Progenitor cell of endocrine pancreas (in vitro differentiated cells): ENCODE data around the gene SLC38A1. TPM values are rescaled to one million over a fixed set of nuclear protein-coding genes. Genes with fewer than 3 reads are reported as not detected.

Experiments
- DNase-seq: peaks from one replicate; pipeline ENCODE4 v3.0.0; 2021; ENCODE audit warnings: low spot score; ENCODE audit not compliant: unreplicated experiment
- H3K27ac Mint-ChIP-seq: 2 replicates; pipeline ENCODE4 v1.8.0; 2021; ENCODE audit warnings: mild to moderate bottlenecking, moderate library complexity, mixed read lengths
- H3K27me3 Mint-ChIP-seq: 2 replicates; pipeline ENCODE4 v1.8.0; 2021; ENCODE audit warnings: mixed read lengths
- H3K36me3 Mint-ChIP-seq: 2 replicates; pipeline ENCODE4 v1.8.0; 2022; ENCODE audit warnings: mixed read lengths; ENCODE audit not compliant: insufficient read depth
- H3K4me1 Mint-ChIP-seq: 2 replicates; pipeline ENCODE4 v1.8.0; 2021; ENCODE audit warnings: low read depth, mixed read lengths
- H3K4me3 Mint-ChIP-seq: 2 replicates; pipeline ENCODE4 v1.8.0; 2021; ENCODE audit warnings: low read depth, mild to moderate bottlenecking, moderate library complexity, mixed read lengths
- H3K9me3 Mint-ChIP-seq: 2 replicates; pipeline ENCODE4 v1.8.0; 2021; ENCODE audit warnings: low read depth, mixed read lengths
- CTCF ChIP-seq: fragments of 200-600 bp; sonication (generic); IDR thresholded peaks from one replicate; pipeline ENCODE4 v1.5.0; 2021; ENCODE audit warnings: antibody characterized with exemption, mild to moderate bottlenecking; ENCODE audit not compliant: unreplicated experiment
- total RNA-seq: library from RNA; stranded (reverse); gene quantifications from 2 replicates; pipeline ENCODE4 v1.2.1, GENCODE V29; 2021

The SLC38A1 gene
- total RNA-seq, 1 donor from 2014 or later: 144 TPM

GRCh38 chr12:46233423-46233822 is 35.4 kb downstream of the SLC38A1 start:
- Mint-ChIP-seq H3K4me3 (no peak overlapping the region), H3K27me3 (no peaks in the 10 kb centered on the region), H3K4me1 (no peaks in the 10 kb centered on the region), H3K9me3 (no peaks in the 10 kb centered on the region), H3K36me3 (peaks cover 20% of the 10 kb centered on the region), H3K27ac (peak overlapping the region; percentile 14)
- no peak for TF ChIP-seq CTCF
- no peak for DNase-seq

GRCh38 chr12:46230983-46231382 is 37.9 kb downstream of the SLC38A1 start:
- H3K36me3 Mint-ChIP-seq: peaks cover 19% of the 10 kb centered on the region
- H3K4me3 Mint-ChIP-seq: no peak overlapping the region
- DNase-seq: no peak
- TF ChIP-seq CTCF: no peak
- H3K27ac Mint-ChIP-seq: no peak overlapping the region
- H3K4me1 Mint-ChIP-seq: no peaks in the 10 kb centered on the region
- no peaks in the 10 kb centered on the region for H3K27me3 Mint-ChIP-seq
- no peaks in the 10 kb centered on the region for H3K9me3 Mint-ChIP-seq

GRCh38 chr12:46230306-46230705 is 38.5 kb downstream of the SLC38A1 start:
- Mint-ChIP-seq H3K27ac (no peak overlapping the region), H3K4me1 (no peaks in the 10 kb centered on the region), H3K4me3 (no peak overlapping the region), H3K27me3 (no peaks in the 10 kb centered on the region), H3K9me3 (no peaks in the 10 kb centered on the region), H3K36me3 (peaks cover 20% of the 10 kb centered on the region)
- TF ChIP-seq CTCF: no peak
- no peak for DNase-seq

GRCh38 chr12:46227616-46228015 is 41.2 kb downstream of the SLC38A1 start:
- Mint-ChIP-seq H3K4me1 (no peaks in the 10 kb centered on the region), H3K36me3 (peaks cover 18% of the 10 kb centered on the region), H3K9me3 (no peaks in the 10 kb centered on the region), H3K27me3 (no peaks in the 10 kb centered on the region), H3K27ac (no peak overlapping the region), H3K4me3 (no peak overlapping the region)
- TF ChIP-seq CTCF: no peak
- no peak for DNase-seq

- no peak for TF ChIP-seq CTCF
- DNase-seq: no peak
- H3K4me3 Mint-ChIP-seq: no peak overlapping the region
- no peaks in the 10 kb centered on the region for H3K27me3 Mint-ChIP-seq
- peaks cover 4% of the 10 kb centered on the region for H3K4me1 Mint-ChIP-seq
- H3K27ac Mint-ChIP-seq: peak overlapping the region; percentile 35
- H3K9me3 Mint-ChIP-seq: no peaks in the 10 kb centered on the region
- H3K36me3 Mint-ChIP-seq: peaks cover 24% of the 10 kb centered on the region
These were observed 44.5 kb downstream of the SLC38A1 start for GRCh38 chr12:46224386-46224785.
